ENCODE data around the gene HSPB9.

HSPB9 gene

DNA sequence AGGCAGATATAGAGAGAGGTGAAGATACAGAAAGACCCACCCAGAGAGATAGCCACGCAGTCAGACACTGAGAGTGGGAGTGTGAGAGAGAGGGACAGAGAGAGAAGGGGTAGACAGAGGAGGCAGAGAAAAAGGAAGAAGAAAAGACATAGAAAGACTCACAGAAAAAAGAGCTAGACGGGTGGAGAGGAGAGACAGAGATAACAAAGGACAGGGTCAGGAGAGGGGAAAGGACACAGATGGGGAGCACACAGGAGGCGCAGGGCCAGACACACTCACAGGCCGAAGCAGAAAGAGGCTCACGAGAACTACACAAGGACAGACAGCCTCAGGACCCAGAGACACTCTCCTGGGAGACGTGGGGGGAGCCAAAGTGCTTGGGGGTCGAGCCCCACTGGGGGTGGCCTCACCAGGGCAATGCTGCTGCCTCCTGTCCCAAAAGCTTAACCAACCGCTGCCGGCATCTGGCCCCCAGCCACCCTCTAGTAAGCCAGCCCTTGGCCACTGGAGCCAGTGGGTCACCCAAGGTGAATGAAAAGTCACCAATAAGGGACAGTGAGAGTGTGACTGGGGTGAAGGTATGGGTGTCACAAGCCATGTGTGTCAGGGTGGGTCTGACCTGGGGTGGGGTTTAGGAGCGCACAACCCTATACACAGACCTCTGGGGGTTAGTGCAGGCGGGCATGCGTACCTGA is 28.1 kb upstream of the HSPB9 start:
- H3K4me3 ChIP-seq (IDR thresholded peaks at IDR 0.05; ENCODE audit: insufficient read depth, low read depth, low read length), result no peak overlapping the region
- H2AFZ ChIP-seq (ENCODE audit: low read depth), result no peak overlapping the region
- H4K20me1 ChIP-seq (ENCODE audit: insufficient read depth), result no peaks in the 10 kb centered on the region
- TF ChIP-seq, protein P1, sequence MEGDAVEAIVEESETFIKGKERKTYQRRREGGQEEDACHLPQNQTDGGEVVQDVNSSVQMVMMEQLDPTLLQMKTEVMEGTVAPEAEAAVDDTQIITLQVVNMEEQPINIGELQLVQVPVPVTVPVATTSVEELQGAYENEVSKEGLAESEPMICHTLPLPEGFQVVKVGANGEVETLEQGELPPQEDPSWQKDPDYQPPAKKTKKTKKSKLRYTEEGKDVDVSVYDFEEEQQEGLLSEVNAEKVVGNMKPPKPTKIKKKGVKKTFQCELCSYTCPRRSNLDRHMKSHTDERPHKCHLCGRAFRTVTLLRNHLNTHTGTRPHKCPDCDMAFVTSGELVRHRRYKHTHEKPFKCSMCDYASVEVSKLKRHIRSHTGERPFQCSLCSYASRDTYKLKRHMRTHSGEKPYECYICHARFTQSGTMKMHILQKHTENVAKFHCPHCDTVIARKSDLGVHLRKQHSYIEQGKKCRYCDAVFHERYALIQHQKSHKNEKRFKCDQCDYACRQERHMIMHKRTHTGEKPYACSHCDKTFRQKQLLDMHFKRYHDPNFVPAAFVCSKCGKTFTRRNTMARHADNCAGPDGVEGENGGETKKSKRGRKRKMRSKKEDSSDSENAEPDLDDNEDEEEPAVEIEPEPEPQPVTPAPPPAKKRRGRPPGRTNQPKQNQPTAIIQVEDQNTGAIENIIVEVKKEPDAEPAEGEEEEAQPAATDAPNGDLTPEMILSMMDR (conservative IDR thresholded peaks at IDR 0.05; ENCODE audit: low read depth, low read length), result no peak
- H3K36me3 ChIP-seq (ENCODE audit: insufficient read depth), result no peaks in the 10 kb centered on the region
- H3K27me3 ChIP-seq (ENCODE audit: insufficient read depth, low read depth), result 0 out of 2 replicates have a peak, but pooled peaks cover 4% of the 10 kb centered on the region
- no peaks in the 10 kb centered on the region for H3K79me2 ChIP-seq (ENCODE audit: insufficient read depth, low read depth)
- no peak overlapping the region for H3K9ac ChIP-seq
- H3K4me1 ChIP-seq (ENCODE audit: low read depth, poor library complexity, severe bottlenecking), result no peaks in the 10 kb centered on the region
- no peak overlapping the region for H3K27ac ChIP-seq
- no peak overlapping the region for H3K4me2 ChIP-seq

- H3K4me2 ChIP-seq, result no peak overlapping the region
- H3K4me3 ChIP-seq (IDR thresholded peaks at IDR 0.05; ENCODE audit: insufficient read depth, low read depth, low read length), result no peak overlapping the region
- H3K27ac ChIP-seq, result no peak overlapping the region
- TF ChIP-seq, protein P1 (conservative IDR thresholded peaks at IDR 0.05; ENCODE audit: low read depth, low read length), result no peak
- no peaks in the 10 kb centered on the region for H4K20me1 ChIP-seq (ENCODE audit: insufficient read depth)
- no peak overlapping the region for H2AFZ ChIP-seq (ENCODE audit: low read depth)
- H3K4me1 ChIP-seq (ENCODE audit: low read depth, poor library complexity, severe bottlenecking), result no peaks in the 10 kb centered on the region
- H3K36me3 ChIP-seq (ENCODE audit: insufficient read depth), result no peaks in the 10 kb centered on the region
- no peaks in the 10 kb centered on the region for H3K79me2 ChIP-seq (ENCODE audit: insufficient read depth, low read depth)
- 0 out of 2 replicates have a peak, but pooled peaks cover 4% of the 10 kb centered on the region for H3K27me3 ChIP-seq (ENCODE audit: insufficient read depth, low read depth)
- no peak overlapping the region for H3K9ac ChIP-seq
These were observed 26.1 kb upstream of the HSPB9 start for GRCh38 chr17:42096360-42097111.

- H3K79me2 ChIP-seq (ENCODE audit: insufficient read depth, low read depth), result no peaks in the 10 kb centered on the region
- H3K4me1 ChIP-seq (ENCODE audit: low read depth, poor library complexity, severe bottlenecking), result no peaks in the 10 kb centered on the region
- no peak within 1 kb of the TSS for H3K4me3 ChIP-seq (IDR thresholded peaks at IDR 0.05; ENCODE audit: insufficient read depth, low read depth, low read length)
- peak within 1 kb of the TSS; percentile 34; the same call in 1 of the 2 replicates for H2AFZ ChIP-seq (ENCODE audit: low read depth)
- no peak within 1 kb of the TSS for H3K27ac ChIP-seq
- no peak within 1 kb of the TSS for H3K4me2 ChIP-seq
- H3K36me3 ChIP-seq (ENCODE audit: insufficient read depth), result no peaks in the 10 kb centered on the region
- peaks cover 4% of the 10 kb centered on the region; the same call in 1 of the 2 replicates for H3K27me3 ChIP-seq (ENCODE audit: insufficient read depth, low read depth)
- no peak within 1 kb of the TSS for H3K9ac ChIP-seq
- H4K20me1 ChIP-seq (ENCODE audit: insufficient read depth), result no peaks in the 10 kb centered on the region
- TF ChIP-seq, protein P1 (conservative IDR thresholded peaks at IDR 0.05; ENCODE audit: low read depth, low read length), result no peak
These were observed 24.6 kb upstream of the HSPB9 start, which contains the start of gene ZNF385C for GRCh38 chr17:42097691-42098631. Gene ZNF385C, minus strand, starts transcription at chr17:42098473. Its CDS starts 35,417 bp downstream, at chr17:42063056.

- no peak overlapping the region for H2AFZ ChIP-seq (ENCODE audit: low read depth)
- H3K9ac ChIP-seq, result no peak overlapping the region
- H3K36me3 ChIP-seq (ENCODE audit: insufficient read depth), result no peaks in the 10 kb centered on the region
- no peak overlapping the region for H3K4me2 ChIP-seq
- TF ChIP-seq, protein P1 (conservative IDR thresholded peaks at IDR 0.05; ENCODE audit: low read depth, low read length), result no peak
- H3K4me3 ChIP-seq (IDR thresholded peaks at IDR 0.05; ENCODE audit: insufficient read depth, low read depth, low read length), result no peak overlapping the region
- H3K79me2 ChIP-seq (ENCODE audit: insufficient read depth, low read depth), result no peaks in the 10 kb centered on the region
- peaks cover 4% of the 10 kb centered on the region; the same call in 1 of the 2 replicates for H3K27me3 ChIP-seq (ENCODE audit: insufficient read depth, low read depth)
- H3K4me1 ChIP-seq (ENCODE audit: low read depth, poor library complexity, severe bottlenecking), result no peaks in the 10 kb centered on the region
- no peaks in the 10 kb centered on the region for H4K20me1 ChIP-seq (ENCODE audit: insufficient read depth)
- no peak overlapping the region for H3K27ac ChIP-seq
These were observed 23.7 kb upstream of the HSPB9 start for GRCh38 chr17:42098730-42099399.

Data from KMS-11 (cell line).